Keratinocyte (primary cell): Measurements from ENCODE around the gene MPZL2. TPM values are rescaled to one million over a fixed set of nuclear protein-coding genes. Genes with fewer than 3 reads are reported as not detected.

Experiments
- DNase-seq: peaks from one replicate; pipeline ENCODE4 v3.0.0-alpha.2; 2011; ENCODE audit warnings: low read depth, missing footprints, low spot score
- FAIRE-seq: peaks from 2 replicates; lab custom pipeline; 2011; peaks lifted over from hg19 to GRCh38; lab: Jason Lieb, UNC
- H2AFZ ChIP-seq: 2 replicates; pipeline ENCODE4 v1.6.0; 2012; ENCODE audit warnings: low read length, control low read depth, inconsistent platforms; ENCODE audit not compliant: control insufficient read depth
- H3K27ac ChIP-seq: 2 replicates; pipeline ENCODE4 v1.5.1; 2011; ENCODE audit warnings: low read length; ENCODE audit not compliant: control insufficient read depth, insufficient read depth
- H3K27me3 ChIP-seq: 3 replicates; pipeline ENCODE4 v1.6.0; 2011; ENCODE audit warnings: low read length; ENCODE audit not compliant: control insufficient read depth, insufficient read depth; ENCODE audit errors: extremely low read depth
- H3K36me3 ChIP-seq, 2 experiments: 2 replicates in 1 of 2; 3 replicates in 1 of 2; pipeline ENCODE4 v1.5.1; 2011; ENCODE audit warnings: low read length in 2 of 2, mild to moderate bottlenecking in 1 of 2; ENCODE audit not compliant: control insufficient read depth in 2 of 2, insufficient read depth in 2 of 2; ENCODE audit errors: extremely low read depth in 1 of 2
- H3K4me1 ChIP-seq: 3 replicates; pipeline ENCODE4 v1.5.1; 2011; ENCODE audit warnings: low read length; ENCODE audit not compliant: control insufficient read depth, insufficient read depth; ENCODE audit errors: extremely low read depth
- H3K4me2 ChIP-seq: 3 replicates; pipeline ENCODE4 v1.6.0; 2011; ENCODE audit warnings: low read depth, low read length; ENCODE audit not compliant: control insufficient read depth, insufficient read depth; ENCODE audit errors: extremely low read depth
- H3K4me3 ChIP-seq, 3 experiments: fragments of 200-600 bp in 1 of 3; sonication (generic) in 1 of 3; 2 replicates in 2 of 3; 3 replicates in 1 of 3; pipeline ENCODE4 v1.5.1; 2011 to 2016; ENCODE audit warnings: low read length in 3 of 3, mild to moderate bottlenecking in 3 of 3, control low read depth in 2 of 3, inconsistent platforms in 1 of 3, low read depth in 1 of 3, mixed read lengths in 1 of 3, mixed run types in 1 of 3, moderate library complexity in 1 of 3; ENCODE audit not compliant: control insufficient read depth in 2 of 3, insufficient read depth in 2 of 3; ENCODE audit errors: extremely low read depth in 1 of 3
- H3K79me2 ChIP-seq: 2 replicates; pipeline ENCODE4 v1.6.0; 2012; ENCODE audit warnings: low read length; ENCODE audit not compliant: control insufficient read depth, insufficient read depth
- H3K9ac ChIP-seq: 3 replicates; pipeline ENCODE4 v1.6.0; 2011; ENCODE audit warnings: low read length; ENCODE audit not compliant: control insufficient read depth, insufficient read depth; ENCODE audit errors: extremely low read depth
- H3K9me1 ChIP-seq: 3 replicates; pipeline ENCODE4 v1.6.0; 2011; ENCODE audit warnings: low read length; ENCODE audit not compliant: control insufficient read depth, insufficient read depth; ENCODE audit errors: extremely low read depth
- H3K9me3 ChIP-seq: 2 replicates; pipeline ENCODE4 v1.5.1; 2012; ENCODE audit warnings: low read depth, low read length; ENCODE audit not compliant: control insufficient read depth
- H4K20me1 ChIP-seq: 3 replicates; pipeline ENCODE4 v1.6.0; 2011; ENCODE audit warnings: low read length; ENCODE audit not compliant: control insufficient read depth, insufficient read depth; ENCODE audit errors: extremely low read depth
- CTCF ChIP-seq, 3 experiments: IDR thresholded peaks in 1 of 3; conservative IDR thresholded peaks in 1 of 3; optimal IDR thresholded peaks in 1 of 3; 2 replicates in 2 of 3; 3 replicates in 1 of 3; pipeline versions ENCODE3 to v1.5.1; 2011; ENCODE audit warnings: low read length in 3 of 3, mild to moderate bottlenecking in 3 of 3, moderate library complexity in 2 of 3, control low read depth in 1 of 3, inconsistent platforms in 1 of 3; ENCODE audit not compliant: insufficient read depth in 2 of 3; ENCODE audit errors: extremely low read depth in 1 of 3
- EZH2 ChIP-seq: IDR thresholded peaks from one replicate; pipeline ENCODE4 v1.6.1; 2012; ENCODE audit warnings: inconsistent platforms, mild to moderate bottlenecking, low read length, moderate library complexity
- dilution Hi-C: fragments of 300-500 bp; cut with MboI; formaldehyde crosslinking; loops from one replicate; pipeline ENCODE4 v1.7.0; 2020; ENCODE audit warnings: low sequenced_read_pairs; ENCODE audit not compliant: extremely low pct_ligation_motif_present
- polyA plus RNA-seq, 5 experiments: library from polyadenylated mRNA; depleted of rRNA in 3 of 5; stranded (reverse) in 3 of 5; stranded (forward) in 1 of 5; unstranded in 1 of 5; fragments of >200 nt; gene quantifications; 1 replicate in 1 of 5; 2 replicates in 3 of 5; 3 replicates in 1 of 5; pipeline versions ENCODE4 v1.2.1 to v1.2.3, GENCODE V29; 2011 to 2012; ENCODE audit warnings: missing spikeins in 2 of 5, low read depth in 1 of 5, low replicate concordance in 1 of 5

The MPZL2 gene
- polyA plus RNA-seq, 1 donor (not counting 4 experiments of a cell fraction or from before 2014, with no cell fraction given) = 225 TPM

- Histone ChIP-seq H4K20me1 (no peaks in the 10 kb centered on the region), H3K4me2 (no peak overlapping the region), H3K9ac (no peak overlapping the region), H3K9me3 (no peaks in the 10 kb centered on the region), H2AFZ (no peak overlapping the region), H3K27me3 (peaks cover 9% of the 10 kb centered on the region), H3K4me3 (no peak overlapping the region), H3K4me1 (peaks cover 14% of the 10 kb centered on the region), H3K9me1 (no peaks in the 10 kb centered on the region), H3K27ac (no peak overlapping the region), H3K79me2 (no peaks in the 10 kb centered on the region), H3K36me3 (no peaks in the 10 kb centered on the region)
- dilution Hi-C loops = no loop called here
- DNase-seq (no peak), FAIRE-seq (no peak)
- no peak for TF ChIP-seq EZH2
- no peak for TF ChIP-seq CTCF (optimal IDR thresholded peaks at IDR 0.05 in 1 of 3, IDR thresholded peaks at IDR 0.05 in 1 of 3, conservative IDR thresholded peaks at IDR 0.05 in 1 of 3; ENCODE audit: extremely low read depth in 1 of 3, insufficient read depth in 2 of 3, low read length in 3 of 3)
These were observed 48.2 kb upstream of the MPZL2 start for GRCh38 chr11:118312328-118312727.

- no peak overlapping the region for H3K4me3 ChIP-seq
- no peak for FAIRE-seq
- H2AFZ ChIP-seq = no peak overlapping the region
These were observed 47.4 kb upstream of the MPZL2 start for GRCh38 chr11:118311518-118311917.

More at GRCh38 chr11:118311518-118311917, 47.4 kb upstream of the MPZL2 start:
- DNase-seq = no peak
- dilution Hi-C loops = no loop called here
- TF ChIP-seq CTCF (optimal IDR thresholded peaks at IDR 0.05 in 1 of 3, IDR thresholded peaks at IDR 0.05 in 1 of 3, conservative IDR thresholded peaks at IDR 0.05 in 1 of 3; ENCODE audit: extremely low read depth in 1 of 3, insufficient read depth in 2 of 3, low read length in 3 of 3) = no peak
- no peak for TF ChIP-seq EZH2
- no peaks in the 10 kb centered on the region for H3K36me3 ChIP-seq
- H3K79me2 ChIP-seq = no peaks in the 10 kb centered on the region
- no peaks in the 10 kb centered on the region for H3K9me3 ChIP-seq
- no peak overlapping the region for H3K9ac ChIP-seq
- no peaks in the 10 kb centered on the region for H3K9me1 ChIP-seq
- H4K20me1 ChIP-seq = no peaks in the 10 kb centered on the region
- H3K4me2 ChIP-seq = no peak overlapping the region
- peaks cover 9% of the 10 kb centered on the region for H3K27me3 ChIP-seq
- no peak overlapping the region for H3K27ac ChIP-seq
- H3K4me1 ChIP-seq = peaks cover 6% of the 10 kb centered on the region
